Measurements from ENCODE around the gene OTUD5. TPM values are rescaled to one million over a fixed set of nuclear protein-coding genes. Genes with fewer than 3 reads are reported as not detected.

OTUD5 gene
- total RNA-seq, 1 experiment from 2014 or later = 52.6 TPM

DNA sequence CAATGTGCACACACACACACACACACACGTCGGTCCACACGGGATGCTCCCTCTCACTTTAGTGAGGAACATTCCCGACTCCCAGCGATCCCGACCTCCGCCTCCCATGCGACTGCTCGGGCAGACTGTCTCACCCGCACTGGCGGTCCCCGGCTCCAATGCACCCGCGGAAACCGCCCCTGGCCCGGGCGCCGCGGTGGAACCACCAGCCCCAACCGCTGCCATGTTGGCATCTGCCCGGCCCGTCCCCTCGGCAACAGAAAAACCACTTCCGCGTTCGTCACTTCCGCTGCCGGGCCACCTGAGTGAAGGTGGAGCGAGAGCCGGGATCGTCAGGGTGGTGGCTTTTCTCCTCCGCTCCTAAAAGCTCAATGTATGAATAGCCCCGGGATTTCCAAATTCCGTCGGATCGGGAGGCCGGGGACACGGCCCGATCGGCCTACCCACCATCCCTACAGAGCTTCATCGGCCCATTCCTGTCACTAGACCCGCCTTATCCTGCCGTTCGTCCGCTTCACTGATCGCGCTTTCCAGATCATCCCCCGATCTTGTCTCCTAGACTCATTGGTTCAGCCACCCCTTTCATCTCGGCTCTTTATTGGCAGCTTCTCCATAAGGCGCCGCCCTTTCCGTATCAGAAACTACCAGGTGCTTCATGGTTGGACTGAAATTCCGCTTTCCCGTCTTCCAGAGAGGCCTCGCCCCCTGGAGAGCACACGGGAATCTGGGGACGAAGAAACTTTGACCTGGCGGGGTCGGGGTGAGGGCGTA is 45.8 kb downstream of the OTUD5 start, which contains the start of gene SLC35A2 (continued):
- TF ChIP-seq, protein P1, sequence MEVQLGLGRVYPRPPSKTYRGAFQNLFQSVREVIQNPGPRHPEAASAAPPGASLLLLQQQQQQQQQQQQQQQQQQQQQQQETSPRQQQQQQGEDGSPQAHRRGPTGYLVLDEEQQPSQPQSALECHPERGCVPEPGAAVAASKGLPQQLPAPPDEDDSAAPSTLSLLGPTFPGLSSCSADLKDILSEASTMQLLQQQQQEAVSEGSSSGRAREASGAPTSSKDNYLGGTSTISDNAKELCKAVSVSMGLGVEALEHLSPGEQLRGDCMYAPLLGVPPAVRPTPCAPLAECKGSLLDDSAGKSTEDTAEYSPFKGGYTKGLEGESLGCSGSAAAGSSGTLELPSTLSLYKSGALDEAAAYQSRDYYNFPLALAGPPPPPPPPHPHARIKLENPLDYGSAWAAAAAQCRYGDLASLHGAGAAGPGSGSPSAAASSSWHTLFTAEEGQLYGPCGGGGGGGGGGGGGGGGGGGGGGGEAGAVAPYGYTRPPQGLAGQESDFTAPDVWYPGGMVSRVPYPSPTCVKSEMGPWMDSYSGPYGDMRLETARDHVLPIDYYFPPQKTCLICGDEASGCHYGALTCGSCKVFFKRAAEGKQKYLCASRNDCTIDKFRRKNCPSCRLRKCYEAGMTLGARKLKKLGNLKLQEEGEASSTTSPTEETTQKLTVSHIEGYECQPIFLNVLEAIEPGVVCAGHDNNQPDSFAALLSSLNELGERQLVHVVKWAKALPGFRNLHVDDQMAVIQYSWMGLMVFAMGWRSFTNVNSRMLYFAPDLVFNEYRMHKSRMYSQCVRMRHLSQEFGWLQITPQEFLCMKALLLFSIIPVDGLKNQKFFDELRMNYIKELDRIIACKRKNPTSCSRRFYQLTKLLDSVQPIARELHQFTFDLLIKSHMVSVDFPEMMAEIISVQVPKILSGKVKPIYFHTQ (CRISPR knock-in tag; IDR thresholded peaks at IDR 0.05) = no peak; the same call in 1 of the 2 replicates
- TF ChIP-seq SOX15 (CRISPR knock-in tag; IDR thresholded peaks at IDR 0.05) (no peak), HMGA2 (CRISPR knock-in tag; IDR thresholded peaks at IDR 0.05) (no peak), SMAD3 (CRISPR knock-in tag; IDR thresholded peaks at IDR 0.05; ENCODE audit: borderline replicate concordance) (0 out of 2 replicates have a peak, but pooled peaks have one; percentile 49), FOXJ3 (CRISPR knock-in tag; IDR thresholded peaks at IDR 0.05; ENCODE audit: borderline replicate concordance) (no peak), ATF1 (CRISPR knock-in tag; IDR thresholded peaks at IDR 0.05) (0 out of 2 replicates have a peak, but pooled peaks have one; percentile 9), RORB (CRISPR knock-in tag; IDR thresholded peaks at IDR 0.05) (no peak), ESRRA (CRISPR knock-in tag; IDR thresholded peaks at IDR 0.05; ENCODE audit: borderline replicate concordance) (0 out of 2 replicates have a peak, but pooled peaks have one; percentile 17), ZNF396 (CRISPR knock-in tag; IDR thresholded peaks at IDR 0.05; ENCODE audit: borderline replicate concordance) (no peak), ZNF263 (CRISPR knock-in tag; IDR thresholded peaks at IDR 0.05; ENCODE audit: low read depth) (no peak), NFE2L1 (CRISPR knock-in tag; IDR thresholded peaks at IDR 0.05) (no peak), GTF2I (CRISPR knock-in tag; conservative IDR thresholded peaks at IDR 0.05) (no peak), TP53 (CRISPR knock-in tag; IDR thresholded peaks at IDR 0.05) (no peak), KAT7 (CRISPR knock-in tag; IDR thresholded peaks at IDR 0.05; ENCODE audit: borderline replicate concordance) (no peak), ZNF138 (CRISPR knock-in tag; conservative IDR thresholded peaks at IDR 0.05) (no peak), NR3C1 (CRISPR knock-in tag; conservative IDR thresholded peaks at IDR 0.05; ENCODE audit: low read depth) (no peak), ZNF232 (CRISPR knock-in tag; IDR thresholded peaks at IDR 0.05) (0 out of 2 replicates have a peak, but pooled peaks have one; percentile 13), TEAD1 (CRISPR knock-in tag; IDR thresholded peaks at IDR 0.05) (no peak), FOXK1 (CRISPR knock-in tag; IDR thresholded peaks at IDR 0.05) (peak; percentile 73; the same call in 1 of the 2 replicates), NFATC4 (CRISPR knock-in tag; IDR thresholded peaks at IDR 0.05) (peak; percentile 76; the same call in 1 of the 2 replicates), IRF2 (CRISPR knock-in tag; IDR thresholded peaks at IDR 0.05; ENCODE audit: borderline replicate concordance, low read depth) (no peak)
- TF ChIP-seq, protein P2, sequence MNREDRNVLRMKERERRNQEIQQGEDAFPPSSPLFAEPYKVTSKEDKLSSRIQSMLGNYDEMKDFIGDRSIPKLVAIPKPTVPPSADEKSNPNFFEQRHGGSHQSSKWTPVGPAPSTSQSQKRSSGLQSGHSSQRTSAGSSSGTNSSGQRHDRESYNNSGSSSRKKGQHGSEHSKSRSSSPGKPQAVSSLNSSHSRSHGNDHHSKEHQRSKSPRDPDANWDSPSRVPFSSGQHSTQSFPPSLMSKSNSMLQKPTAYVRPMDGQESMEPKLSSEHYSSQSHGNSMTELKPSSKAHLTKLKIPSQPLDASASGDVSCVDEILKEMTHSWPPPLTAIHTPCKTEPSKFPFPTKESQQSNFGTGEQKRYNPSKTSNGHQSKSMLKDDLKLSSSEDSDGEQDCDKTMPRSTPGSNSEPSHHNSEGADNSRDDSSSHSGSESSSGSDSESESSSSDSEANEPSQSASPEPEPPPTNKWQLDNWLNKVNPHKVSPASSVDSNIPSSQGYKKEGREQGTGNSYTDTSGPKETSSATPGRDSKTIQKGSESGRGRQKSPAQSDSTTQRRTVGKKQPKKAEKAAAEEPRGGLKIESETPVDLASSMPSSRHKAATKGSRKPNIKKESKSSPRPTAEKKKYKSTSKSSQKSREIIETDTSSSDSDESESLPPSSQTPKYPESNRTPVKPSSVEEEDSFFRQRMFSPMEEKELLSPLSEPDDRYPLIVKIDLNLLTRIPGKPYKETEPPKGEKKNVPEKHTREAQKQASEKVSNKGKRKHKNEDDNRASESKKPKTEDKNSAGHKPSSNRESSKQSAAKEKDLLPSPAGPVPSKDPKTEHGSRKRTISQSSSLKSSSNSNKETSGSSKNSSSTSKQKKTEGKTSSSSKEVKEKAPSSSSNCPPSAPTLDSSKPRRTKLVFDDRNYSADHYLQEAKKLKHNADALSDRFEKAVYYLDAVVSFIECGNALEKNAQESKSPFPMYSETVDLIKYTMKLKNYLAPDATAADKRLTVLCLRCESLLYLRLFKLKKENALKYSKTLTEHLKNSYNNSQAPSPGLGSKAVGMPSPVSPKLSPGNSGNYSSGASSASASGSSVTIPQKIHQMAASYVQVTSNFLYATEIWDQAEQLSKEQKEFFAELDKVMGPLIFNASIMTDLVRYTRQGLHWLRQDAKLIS (CRISPR knock-in tag; IDR thresholded peaks at IDR 0.05; ENCODE audit: borderline replicate concordance) = 0 out of 2 replicates have a peak, but pooled peaks have one; percentile 32
- TF ChIP-seq, protein P3, sequence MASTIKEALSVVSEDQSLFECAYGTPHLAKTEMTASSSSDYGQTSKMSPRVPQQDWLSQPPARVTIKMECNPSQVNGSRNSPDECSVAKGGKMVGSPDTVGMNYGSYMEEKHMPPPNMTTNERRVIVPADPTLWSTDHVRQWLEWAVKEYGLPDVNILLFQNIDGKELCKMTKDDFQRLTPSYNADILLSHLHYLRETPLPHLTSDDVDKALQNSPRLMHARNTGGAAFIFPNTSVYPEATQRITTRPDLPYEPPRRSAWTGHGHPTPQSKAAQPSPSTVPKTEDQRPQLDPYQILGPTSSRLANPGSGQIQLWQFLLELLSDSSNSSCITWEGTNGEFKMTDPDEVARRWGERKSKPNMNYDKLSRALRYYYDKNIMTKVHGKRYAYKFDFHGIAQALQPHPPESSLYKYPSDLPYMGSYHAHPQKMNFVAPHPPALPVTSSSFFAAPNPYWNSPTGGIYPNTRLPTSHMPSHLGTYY (CRISPR knock-in tag; IDR thresholded peaks at IDR 0.05) = 0 out of 2 replicates have a peak, but pooled peaks have one; percentile 57
- TF ChIP-seq, protein P4, sequence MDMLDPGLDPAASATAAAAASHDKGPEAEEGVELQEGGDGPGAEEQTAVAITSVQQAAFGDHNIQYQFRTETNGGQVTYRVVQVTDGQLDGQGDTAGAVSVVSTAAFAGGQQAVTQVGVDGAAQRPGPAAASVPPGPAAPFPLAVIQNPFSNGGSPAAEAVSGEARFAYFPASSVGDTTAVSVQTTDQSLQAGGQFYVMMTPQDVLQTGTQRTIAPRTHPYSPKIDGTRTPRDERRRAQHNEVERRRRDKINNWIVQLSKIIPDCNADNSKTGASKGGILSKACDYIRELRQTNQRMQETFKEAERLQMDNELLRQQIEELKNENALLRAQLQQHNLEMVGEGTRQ (CRISPR knock-in tag; IDR thresholded peaks at IDR 0.05) = 0 out of 2 replicates have a peak, but pooled peaks have one; percentile 32
- TF ChIP-seq, protein P5, sequence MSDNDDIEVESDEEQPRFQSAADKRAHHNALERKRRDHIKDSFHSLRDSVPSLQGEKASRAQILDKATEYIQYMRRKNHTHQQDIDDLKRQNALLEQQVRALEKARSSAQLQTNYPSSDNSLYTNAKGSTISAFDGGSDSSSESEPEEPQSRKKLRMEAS (CRISPR knock-in tag; IDR thresholded peaks at IDR 0.05) = no peak
- TF ChIP-seq, protein P6, sequence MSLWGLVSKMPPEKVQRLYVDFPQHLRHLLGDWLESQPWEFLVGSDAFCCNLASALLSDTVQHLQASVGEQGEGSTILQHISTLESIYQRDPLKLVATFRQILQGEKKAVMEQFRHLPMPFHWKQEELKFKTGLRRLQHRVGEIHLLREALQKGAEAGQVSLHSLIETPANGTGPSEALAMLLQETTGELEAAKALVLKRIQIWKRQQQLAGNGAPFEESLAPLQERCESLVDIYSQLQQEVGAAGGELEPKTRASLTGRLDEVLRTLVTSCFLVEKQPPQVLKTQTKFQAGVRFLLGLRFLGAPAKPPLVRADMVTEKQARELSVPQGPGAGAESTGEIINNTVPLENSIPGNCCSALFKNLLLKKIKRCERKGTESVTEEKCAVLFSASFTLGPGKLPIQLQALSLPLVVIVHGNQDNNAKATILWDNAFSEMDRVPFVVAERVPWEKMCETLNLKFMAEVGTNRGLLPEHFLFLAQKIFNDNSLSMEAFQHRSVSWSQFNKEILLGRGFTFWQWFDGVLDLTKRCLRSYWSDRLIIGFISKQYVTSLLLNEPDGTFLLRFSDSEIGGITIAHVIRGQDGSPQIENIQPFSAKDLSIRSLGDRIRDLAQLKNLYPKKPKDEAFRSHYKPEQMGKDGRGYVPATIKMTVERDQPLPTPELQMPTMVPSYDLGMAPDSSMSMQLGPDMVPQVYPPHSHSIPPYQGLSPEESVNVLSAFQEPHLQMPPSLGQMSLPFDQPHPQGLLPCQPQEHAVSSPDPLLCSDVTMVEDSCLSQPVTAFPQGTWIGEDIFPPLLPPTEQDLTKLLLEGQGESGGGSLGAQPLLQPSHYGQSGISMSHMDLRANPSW (CRISPR knock-in tag; conservative IDR thresholded peaks at IDR 0.05; ENCODE audit: low read depth) = no peak
